ENCODE measurements around the gene MAST4. TPM values are rescaled to one million over a fixed set of nuclear protein-coding genes. Genes with fewer than 3 reads are reported as not detected.

The MAST4 gene
- total and polyA plus RNA-seq, 2 donors from 2014 or later = 27.3 to 31.4 TPM

DNA sequence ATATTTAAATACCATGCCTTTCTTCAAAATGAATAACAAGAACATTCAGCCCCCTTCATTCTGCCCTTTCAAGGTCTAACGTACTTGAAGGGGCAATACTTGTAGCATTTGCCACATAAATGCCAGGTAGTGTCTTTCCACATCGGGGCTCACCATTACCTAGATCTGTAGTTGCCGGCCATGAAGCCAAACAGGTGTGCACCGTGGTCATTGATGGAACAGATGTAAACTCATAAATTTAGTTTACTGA lies 407.4 kb downstream of the MAST4 start:
- Histone ChIP-seq H3K4me1 (ENCODE audit: control insufficient read depth in 2 of 3, insufficient read depth in 2 of 3, low read depth in 1 of 3, low read length in 3 of 3) (peaks cover 0 to 12% (median 5%) of the 10 kb centered on the region in 3 donors), H3K9me3 (ENCODE audit: control insufficient read depth in 2 of 3, insufficient read depth in 1 of 3, low read length in 3 of 3) (no peaks in the 10 kb centered on the region), H3K27ac (ENCODE audit: low read depth in 2 of 2, low read length in 2 of 2) (peak overlapping the region; percentile 43 to 49), H3K9ac (ENCODE audit: low read length in 3 of 3) (peak overlapping the region in 2 of 3 donors; percentile 53 to 57), H3K4me3 (ENCODE audit: low read length in 3 of 3) (peak overlapping the region; percentile 49 to 76 (median 69)), H3K36me3 (ENCODE audit: control insufficient read depth in 2 of 3, insufficient read depth in 3 of 3, low read length in 3 of 3) (no peaks in the 10 kb centered on the region), H3K27me3 (ENCODE audit: control insufficient read depth, insufficient read depth, low read length) (no peaks in the 10 kb centered on the region)
- TF ChIP-seq, protein P1, sequence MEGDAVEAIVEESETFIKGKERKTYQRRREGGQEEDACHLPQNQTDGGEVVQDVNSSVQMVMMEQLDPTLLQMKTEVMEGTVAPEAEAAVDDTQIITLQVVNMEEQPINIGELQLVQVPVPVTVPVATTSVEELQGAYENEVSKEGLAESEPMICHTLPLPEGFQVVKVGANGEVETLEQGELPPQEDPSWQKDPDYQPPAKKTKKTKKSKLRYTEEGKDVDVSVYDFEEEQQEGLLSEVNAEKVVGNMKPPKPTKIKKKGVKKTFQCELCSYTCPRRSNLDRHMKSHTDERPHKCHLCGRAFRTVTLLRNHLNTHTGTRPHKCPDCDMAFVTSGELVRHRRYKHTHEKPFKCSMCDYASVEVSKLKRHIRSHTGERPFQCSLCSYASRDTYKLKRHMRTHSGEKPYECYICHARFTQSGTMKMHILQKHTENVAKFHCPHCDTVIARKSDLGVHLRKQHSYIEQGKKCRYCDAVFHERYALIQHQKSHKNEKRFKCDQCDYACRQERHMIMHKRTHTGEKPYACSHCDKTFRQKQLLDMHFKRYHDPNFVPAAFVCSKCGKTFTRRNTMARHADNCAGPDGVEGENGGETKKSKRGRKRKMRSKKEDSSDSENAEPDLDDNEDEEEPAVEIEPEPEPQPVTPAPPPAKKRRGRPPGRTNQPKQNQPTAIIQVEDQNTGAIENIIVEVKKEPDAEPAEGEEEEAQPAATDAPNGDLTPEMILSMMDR (IDR thresholded peaks at IDR 0.05; ENCODE audit: borderline replicate concordance, extremely low read depth, insufficient read depth) = no peak
- DNase-seq = no peak
- FAIRE-seq = no peak
- intact Hi-C loops (cut with DNase I) = no loop called here

- DNase-seq = peak; percentile 88 to 94 (median 91)
- TF ChIP-seq, protein P1 (IDR thresholded peaks at IDR 0.05; ENCODE audit: borderline replicate concordance, extremely low read depth, insufficient read depth) = no peak
- Histone ChIP-seq H3K4me3 (ENCODE audit: low read length in 3 of 3) (peak overlapping the region; percentile 76 to 83 (median 79)), H3K27me3 (ENCODE audit: control insufficient read depth, insufficient read depth, low read length) (no peaks in the 10 kb centered on the region), H3K36me3 (ENCODE audit: control insufficient read depth in 2 of 3, insufficient read depth in 3 of 3, low read length in 3 of 3) (no peaks in the 10 kb centered on the region), H3K4me1 (ENCODE audit: control insufficient read depth in 2 of 3, insufficient read depth in 2 of 3, low read depth in 1 of 3, low read length in 3 of 3) (peaks cover 0 to 12% (median 5%) of the 10 kb centered on the region in 3 donors), H3K9ac (ENCODE audit: low read length in 3 of 3) (peak overlapping the region; percentile 64 to 85 (median 82)), H3K27ac (ENCODE audit: low read depth in 2 of 2, low read length in 2 of 2) (peak overlapping the region; percentile 43 to 68), H3K9me3 (ENCODE audit: control insufficient read depth in 2 of 3, insufficient read depth in 1 of 3, low read length in 3 of 3) (no peaks in the 10 kb centered on the region)
- intact Hi-C loops (cut with DNase I) = no loop called here
- FAIRE-seq = peak; percentile 6
Observed at GRCh38 chr5:67003935-67004729, 407.9 kb downstream of the MAST4 start.

GRCh38 chr5:67004730-67005350 lies 408.6 kb downstream of the MAST4 start:
- DNase-seq (peak in 3 of 5 donors; percentile 12 to 41 (median 39)), FAIRE-seq (no peak)
- intact Hi-C loops (cut with DNase I) = no loop called here
- Histone ChIP-seq H3K9ac (ENCODE audit: low read length in 3 of 3) (peak overlapping the region; percentile 64 to 85 (median 82)), H3K9me3 (ENCODE audit: control insufficient read depth in 2 of 3, insufficient read depth in 1 of 3, low read length in 3 of 3) (no peaks in the 10 kb centered on the region), H3K27ac (ENCODE audit: low read depth in 2 of 2, low read length in 2 of 2) (peak overlapping the region; percentile 43 to 68), H3K4me1 (ENCODE audit: control insufficient read depth in 2 of 3, insufficient read depth in 2 of 3, low read depth in 1 of 3, low read length in 3 of 3) (peaks cover 0 to 12% (median 5%) of the 10 kb centered on the region in 3 donors), H3K27me3 (ENCODE audit: control insufficient read depth, insufficient read depth, low read length) (no peaks in the 10 kb centered on the region), H3K36me3 (ENCODE audit: control insufficient read depth in 2 of 3, insufficient read depth in 3 of 3, low read length in 3 of 3) (no peaks in the 10 kb centered on the region), H3K4me3 (ENCODE audit: low read length in 3 of 3) (peak overlapping the region; percentile 76 to 83 (median 79))
- TF ChIP-seq, protein P1 (IDR thresholded peaks at IDR 0.05; ENCODE audit: borderline replicate concordance, extremely low read depth, insufficient read depth) = no peak
